Measurements from ENCODE around the gene GTF2B. TPM values are rescaled to one million over a fixed set of nuclear protein-coding genes. Genes with fewer than 3 reads are reported as not detected.
"Not testable (repeated sequence)": the region's sequence is repeated elsewhere in the genome, so short reads cannot be mapped to it uniquely, and the experiment has no call there.

The GTF2B gene
- total RNA-seq, 2 experiments from 2014 or later = 38.6 to 43.6 TPM

DNA sequence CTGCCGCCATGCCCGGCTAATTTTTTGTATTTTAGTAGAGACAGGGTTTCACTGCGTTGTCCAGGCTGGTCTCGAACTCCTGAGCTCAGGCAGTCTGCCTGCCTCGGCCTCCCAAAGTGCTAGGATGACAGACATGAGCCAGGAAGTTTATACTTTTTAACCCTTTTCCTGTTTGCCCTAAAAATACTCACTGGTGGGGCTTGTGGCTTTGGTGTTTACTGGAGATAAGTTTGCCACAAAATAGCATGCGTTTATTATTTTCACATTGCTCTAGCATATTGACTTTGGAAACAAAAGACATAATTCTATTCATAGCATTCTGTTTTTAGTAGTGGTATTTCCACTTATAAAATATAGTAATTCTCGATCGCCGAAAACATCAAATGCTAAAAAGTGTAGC lies 19.8 kb upstream of the GTF2B start:
- H3K27me3 Mint-ChIP-seq = no peaks in the 10 kb centered on the region
- H3K4me1 Mint-ChIP-seq = peaks cover 19% of the 10 kb centered on the region
- peaks cover 12% of the 10 kb centered on the region for H3K36me3 Mint-ChIP-seq (ENCODE audit: low read depth)
- ChIA-PET CTCF (no interaction called here), POLR2A (no interaction called here)
- H3K4me3 Mint-ChIP-seq = no peak overlapping the region
- no peak overlapping the region for H3K27ac Mint-ChIP-seq
- no peak for DNase-seq
- H3K9me3 Mint-ChIP-seq = peaks cover 18% of the 10 kb centered on the region

- peaks cover 19% of the 10 kb centered on the region for H3K4me1 Mint-ChIP-seq
- H3K27ac Mint-ChIP-seq = no peak overlapping the region
- no peak overlapping the region for H3K4me3 Mint-ChIP-seq
- H3K9me3 Mint-ChIP-seq = peaks cover 14% of the 10 kb centered on the region
- ChIA-PET POLR2A (no interaction called here), CTCF (no interaction called here)
- H3K36me3 Mint-ChIP-seq (ENCODE audit: low read depth) = peaks cover 5% of the 10 kb centered on the region
- DNase-seq = no peak
- H3K27me3 Mint-ChIP-seq = no peaks in the 10 kb centered on the region
These were observed 19.0 kb upstream of the GTF2B start for GRCh38 chr1:88910401-88910800.

DNA sequence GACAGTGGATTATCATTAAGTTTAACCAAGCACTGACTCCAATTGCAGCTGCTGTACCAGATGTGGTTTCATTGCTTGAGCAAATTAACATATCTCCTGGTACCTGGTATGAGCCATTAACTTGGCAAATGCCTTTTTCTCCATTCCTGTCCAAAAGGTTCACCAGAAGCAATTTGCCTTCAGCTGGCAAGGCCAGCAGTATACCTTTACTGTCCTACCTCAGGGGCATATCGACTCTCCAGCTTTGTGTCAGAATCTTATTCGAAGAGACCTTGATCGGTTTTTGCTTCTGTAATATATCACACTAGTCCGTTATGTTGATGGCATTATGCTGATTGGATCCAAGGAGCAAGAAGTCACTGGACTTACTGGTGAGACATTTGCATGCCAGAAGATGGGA lies 9.5 kb upstream of the GTF2B start:
- CTCF ChIA-PET = no interaction called here
- POLR2A ChIA-PET = no interaction called here

DNA sequence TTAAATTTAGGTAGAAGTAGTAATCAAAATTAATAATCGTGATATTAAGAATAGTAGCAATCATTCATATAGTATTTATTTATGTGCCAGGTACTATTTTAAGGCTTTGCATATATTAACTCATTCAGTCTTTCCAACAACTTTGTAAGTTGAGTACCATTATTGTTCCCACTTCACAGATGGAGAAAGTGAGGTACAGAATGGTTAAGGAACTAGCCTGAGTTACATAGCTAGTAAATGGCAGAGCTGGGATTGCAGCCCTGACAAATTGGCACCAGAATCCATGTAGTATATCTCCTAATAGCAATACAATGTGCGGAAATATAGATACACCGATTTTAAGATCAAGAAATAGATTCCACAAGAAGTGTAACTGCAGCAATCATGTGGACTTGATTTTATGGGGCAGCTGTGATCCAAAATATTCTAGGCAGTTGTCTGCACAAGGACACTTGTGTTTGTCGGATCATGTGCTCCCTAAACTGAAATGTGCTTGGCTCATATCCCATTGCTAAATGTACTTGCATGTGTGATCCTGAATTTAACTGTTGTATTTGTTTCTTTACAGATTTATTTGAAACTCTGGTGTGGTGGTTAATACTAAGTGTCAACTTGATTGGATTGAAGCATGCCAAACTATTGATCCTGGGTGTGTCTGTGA lies 5.8 kb upstream of the GTF2B start:
- H3K27ac Mint-ChIP-seq = no peak overlapping the region
- no peak for DNase-seq
- H3K27me3 Mint-ChIP-seq = peaks cover 2% of the 10 kb centered on the region
- POLR2A ChIA-PET = no interaction called here
- H3K9me3 Mint-ChIP-seq = peaks cover 5% of the 10 kb centered on the region
- H3K4me1 Mint-ChIP-seq = peaks cover 10% of the 10 kb centered on the region
- CTCF ChIA-PET = interaction anchor here (1.6 kb wide), 1 partner anchor 20 kb away, joined by 3 read pairs; no protein-coding TSS in a partner anchor
- H3K4me3 Mint-ChIP-seq = no peak overlapping the region
- H3K36me3 Mint-ChIP-seq (ENCODE audit: low read depth) = peaks cover 3% of the 10 kb centered on the region

More for the DNA sequence above, 9.5 kb upstream of the GTF2B start:
- H3K4me3 Mint-ChIP-seq = no peak overlapping the region
- no peaks in the 10 kb centered on the region for H3K9me3 Mint-ChIP-seq
- no peak overlapping the region for H3K27ac Mint-ChIP-seq
- H3K27me3 Mint-ChIP-seq = no peaks in the 10 kb centered on the region
- H3K36me3 Mint-ChIP-seq (ENCODE audit: low read depth) = no peaks in the 10 kb centered on the region
- H3K4me1 Mint-ChIP-seq = no peaks in the 10 kb centered on the region
- DNase-seq = no peak

GRCh38 chr1:88892357-88892877 lies 1.1 kb upstream of the GTF2B start:
- Mint-ChIP-seq H3K4me3 (peak overlapping the region; percentile 85), H3K4me1 (peaks cover 46% of the 10 kb centered on the region), H3K9me3 (peaks cover 6% of the 10 kb centered on the region), H3K36me3 (ENCODE audit: low read depth) (peaks cover 18% of the 10 kb centered on the region), H3K27me3 (peaks cover 2% of the 10 kb centered on the region), H3K27ac (peak overlapping the region; percentile 97)
- ChIA-PET CTCF (interaction anchor here (0.7 kb wide), 1 partner anchor 393 kb away, joined by 5 read pairs; no protein-coding TSS in a partner anchor), POLR2A (no interaction called here)
- DNase-seq = peak; percentile 46

GRCh38 chr1:88891951-88892340 lies 579 bp upstream of the GTF2B start:
- Mint-ChIP-seq H3K4me3 (peak overlapping the region; percentile 85), H3K4me1 (peaks cover 49% of the 10 kb centered on the region), H3K27me3 (peaks cover 2% of the 10 kb centered on the region), H3K9me3 (peaks cover 6% of the 10 kb centered on the region), H3K27ac (peak overlapping the region; percentile 97), H3K36me3 (ENCODE audit: low read depth) (peaks cover 23% of the 10 kb centered on the region)
- DNase-seq = no peak
- POLR2A ChIA-PET = no interaction called here
- CTCF ChIA-PET = no interaction called here

GRCh38 chr1:88890791-88891317 lies 513 bp downstream of the GTF2B start:
- Mint-ChIP-seq H3K4me3 (peak overlapping the region; percentile 85), H3K9me3 (peaks cover 6% of the 10 kb centered on the region), H3K4me1 (peaks cover 49% of the 10 kb centered on the region), H3K36me3 (ENCODE audit: low read depth) (peaks cover 26% of the 10 kb centered on the region), H3K27ac (peak overlapping the region; percentile 97), H3K27me3 (peaks cover 2% of the 10 kb centered on the region)
- CTCF ChIA-PET = interaction anchor here (1.1 kb wide), 1 partner anchor 14 kb away, joined by 6 read pairs; no protein-coding TSS in a partner anchor
- peak; percentile 51 for DNase-seq
- POLR2A ChIA-PET = interaction anchor here (0.6 to 1.1 kb wide), 3 partner anchors 308 to 1124 kb away, joined by 3 to 5 read pairs (median 4); partner anchors contain the start of gene GBP4

GRCh38 chr1:88890131-88890530 lies 1.2 kb downstream of the GTF2B start:
- H3K36me3 Mint-ChIP-seq (ENCODE audit: low read depth) = peaks cover 26% of the 10 kb centered on the region
- peaks cover 2% of the 10 kb centered on the region for H3K27me3 Mint-ChIP-seq
- peaks cover 6% of the 10 kb centered on the region for H3K9me3 Mint-ChIP-seq
- peak overlapping the region; percentile 97 for H3K27ac Mint-ChIP-seq
- peaks cover 49% of the 10 kb centered on the region for H3K4me1 Mint-ChIP-seq
- ChIA-PET CTCF (interaction anchor here (0.8 kb wide), 1 partner anchor 41 kb away, joined by 5 read pairs; no protein-coding TSS in a partner anchor), POLR2A (interaction anchor here (0.6 to 1.1 kb wide), 2 partner anchors 309 to 1125 kb away, joined by 4 to 5 read pairs; partner anchors contain the start of gene GBP4)
- H3K4me3 Mint-ChIP-seq = peak overlapping the region; percentile 85
- no peak for DNase-seq

DNA sequence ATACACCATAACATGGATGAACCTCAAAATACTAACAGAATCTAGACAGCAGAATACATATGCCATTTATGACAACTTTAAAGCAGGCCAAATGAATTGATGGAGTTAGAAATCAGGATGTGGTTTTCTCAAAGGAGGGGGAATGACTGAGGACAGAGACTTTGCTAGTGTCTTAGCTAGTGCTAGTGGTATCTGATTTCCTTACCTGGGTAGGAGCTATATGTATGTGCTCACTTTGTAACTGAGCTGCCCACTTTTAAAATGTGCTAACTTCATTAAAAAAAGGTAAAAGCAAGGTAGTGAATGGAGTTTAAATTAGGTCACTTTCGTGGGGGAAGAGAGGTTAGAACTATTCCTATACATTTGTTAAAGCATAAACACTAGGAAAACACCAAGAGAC lies 2.6 kb downstream of the GTF2B start:
- POLR2A ChIA-PET = no interaction called here
- H3K9me3 Mint-ChIP-seq = peaks cover 6% of the 10 kb centered on the region
- peaks cover 32% of the 10 kb centered on the region for H3K36me3 Mint-ChIP-seq (ENCODE audit: low read depth)
- H3K27ac Mint-ChIP-seq = peak overlapping the region; percentile 56
- CTCF ChIA-PET = interaction anchor here (0.9 to 1.3 kb wide), 2 partner anchors 11 to 61 kb away, joined by 3 to 4 read pairs; no protein-coding TSS in a partner anchor
- H3K4me3 Mint-ChIP-seq = peak overlapping the region; percentile 40
- no peaks in the 10 kb centered on the region for H3K27me3 Mint-ChIP-seq
- DNase-seq = no peak
- H3K4me1 Mint-ChIP-seq = peaks cover 50% of the 10 kb centered on the region

DNA sequence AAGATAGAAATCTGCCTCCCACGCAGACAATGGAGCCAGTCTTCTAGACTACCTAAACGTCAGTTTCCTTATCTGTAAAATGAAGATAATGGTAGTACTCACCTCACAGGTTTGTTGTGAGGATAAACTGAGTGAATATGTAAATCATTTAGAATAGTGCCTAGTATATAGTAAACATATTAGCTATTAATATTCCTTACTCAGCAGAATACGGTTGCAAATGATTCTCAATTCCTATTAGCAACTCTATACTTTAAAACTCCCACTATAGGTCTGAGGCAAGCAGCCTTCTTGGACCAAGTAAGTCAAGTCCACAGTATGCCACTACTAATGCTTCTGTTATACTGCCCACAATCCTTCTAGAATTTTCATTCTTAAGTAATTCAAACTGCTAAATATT lies 5.4 kb downstream of the GTF2B start:
- CTCF ChIA-PET = no interaction called here
- Mint-ChIP-seq H3K9me3 (no peaks in the 10 kb centered on the region), H3K27me3 (no peaks in the 10 kb centered on the region)

GRCh38 chr1:88883156-88883555 lies 8.2 kb downstream of the GTF2B start:
- ChIA-PET CTCF (interaction anchor here (0.5 kb wide), 1 partner anchor 113 kb away, joined by 3 read pairs; no protein-coding TSS in a partner anchor), POLR2A (no interaction called here)
- H3K27ac Mint-ChIP-seq = no peak overlapping the region
- no peak overlapping the region for H3K4me3 Mint-ChIP-seq
- DNase-seq = no peak
- peaks cover 34% of the 10 kb centered on the region for H3K36me3 Mint-ChIP-seq (ENCODE audit: low read depth)
- H3K4me1 Mint-ChIP-seq = peaks cover 34% of the 10 kb centered on the region
- H3K27me3 Mint-ChIP-seq = no peaks in the 10 kb centered on the region
- H3K9me3 Mint-ChIP-seq = no peaks in the 10 kb centered on the region

More for the DNA sequence above, 5.4 kb downstream of the GTF2B start:
- Mint-ChIP-seq H3K4me3 (no peak overlapping the region), H3K4me1 (peaks cover 53% of the 10 kb centered on the region), H3K27ac (no peak overlapping the region), H3K36me3 (ENCODE audit: low read depth) (peaks cover 44% of the 10 kb centered on the region)
- POLR2A ChIA-PET = no interaction called here
- DNase-seq = no peak

DNA sequence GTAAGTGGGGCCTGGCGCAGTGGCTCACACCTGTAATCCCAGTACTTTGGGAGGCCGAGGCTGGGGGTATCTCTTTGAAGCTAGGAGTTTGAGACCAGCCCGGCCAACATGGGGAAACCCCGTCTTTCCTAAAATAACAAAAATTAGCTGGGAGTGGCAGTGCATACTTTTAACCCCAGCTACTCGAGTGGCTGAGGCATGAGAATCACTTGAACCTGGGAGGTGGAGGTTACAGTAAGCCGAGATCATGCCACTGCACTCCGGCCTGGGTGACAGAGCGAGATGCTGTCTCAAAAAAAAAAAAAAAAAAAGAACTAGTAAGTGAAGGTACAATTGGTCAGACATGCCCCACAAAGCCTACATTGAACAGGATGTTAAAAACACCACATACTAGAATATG lies 10.7 kb downstream of the GTF2B start:
- POLR2A ChIA-PET, H3K9me3 Mint-ChIP-seq, H3K27me3 Mint-ChIP-seq, DNase-seq, H3K4me3 Mint-ChIP-seq, H3K27ac Mint-ChIP-seq: not testable (repeated sequence)
- Mint-ChIP-seq H3K36me3 (ENCODE audit: low read depth) (peaks cover 21% of the 10 kb centered on the region), H3K4me1 (peaks cover 27% of the 10 kb centered on the region)
- CTCF ChIA-PET = interaction anchor here (0.6 kb wide), 2 partner anchors 1207 to 1319 kb away, joined by 3 read pairs; no protein-coding TSS in a partner anchor

GRCh38 chr1:88878731-88879130 lies 12.6 kb downstream of the GTF2B start:
- ChIA-PET POLR2A (no interaction called here), CTCF (interaction anchor here (1.9 kb wide), 1 partner anchor 11 kb away, joined by 5 read pairs; no protein-coding TSS in a partner anchor)
- H3K27ac Mint-ChIP-seq = no peak overlapping the region
- H3K27me3 Mint-ChIP-seq = no peaks in the 10 kb centered on the region
- H3K9me3 Mint-ChIP-seq = no peaks in the 10 kb centered on the region
- no peak for DNase-seq
- H3K4me3 Mint-ChIP-seq = no peak overlapping the region
- peaks cover 17% of the 10 kb centered on the region for H3K36me3 Mint-ChIP-seq (ENCODE audit: low read depth)
- H3K4me1 Mint-ChIP-seq = peaks cover 33% of the 10 kb centered on the region
